ENCODE results near the gene ALKBH8.

DNA sequence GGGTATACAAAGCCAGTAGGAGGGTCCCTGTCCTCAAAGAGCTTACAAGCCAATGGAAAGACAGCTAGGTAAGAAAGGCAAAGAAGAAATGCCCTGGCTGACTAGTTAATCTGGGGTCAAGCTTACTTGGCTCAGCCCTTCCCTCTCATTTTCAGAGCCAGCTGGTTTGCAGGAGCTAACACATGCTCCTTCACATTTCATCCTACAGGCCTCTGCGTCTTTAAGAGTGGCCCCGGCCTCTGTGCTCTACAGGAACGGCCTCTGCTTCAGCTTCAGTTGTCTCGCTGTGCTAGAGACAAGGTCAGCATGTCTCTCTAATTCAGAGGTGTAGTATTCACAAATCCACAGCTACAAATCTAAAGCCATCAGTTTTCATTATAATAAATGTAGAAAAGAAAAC, 15.2 kb downstream of the ALKBH8 start:
- TF ChIP-seq, protein P1, sequence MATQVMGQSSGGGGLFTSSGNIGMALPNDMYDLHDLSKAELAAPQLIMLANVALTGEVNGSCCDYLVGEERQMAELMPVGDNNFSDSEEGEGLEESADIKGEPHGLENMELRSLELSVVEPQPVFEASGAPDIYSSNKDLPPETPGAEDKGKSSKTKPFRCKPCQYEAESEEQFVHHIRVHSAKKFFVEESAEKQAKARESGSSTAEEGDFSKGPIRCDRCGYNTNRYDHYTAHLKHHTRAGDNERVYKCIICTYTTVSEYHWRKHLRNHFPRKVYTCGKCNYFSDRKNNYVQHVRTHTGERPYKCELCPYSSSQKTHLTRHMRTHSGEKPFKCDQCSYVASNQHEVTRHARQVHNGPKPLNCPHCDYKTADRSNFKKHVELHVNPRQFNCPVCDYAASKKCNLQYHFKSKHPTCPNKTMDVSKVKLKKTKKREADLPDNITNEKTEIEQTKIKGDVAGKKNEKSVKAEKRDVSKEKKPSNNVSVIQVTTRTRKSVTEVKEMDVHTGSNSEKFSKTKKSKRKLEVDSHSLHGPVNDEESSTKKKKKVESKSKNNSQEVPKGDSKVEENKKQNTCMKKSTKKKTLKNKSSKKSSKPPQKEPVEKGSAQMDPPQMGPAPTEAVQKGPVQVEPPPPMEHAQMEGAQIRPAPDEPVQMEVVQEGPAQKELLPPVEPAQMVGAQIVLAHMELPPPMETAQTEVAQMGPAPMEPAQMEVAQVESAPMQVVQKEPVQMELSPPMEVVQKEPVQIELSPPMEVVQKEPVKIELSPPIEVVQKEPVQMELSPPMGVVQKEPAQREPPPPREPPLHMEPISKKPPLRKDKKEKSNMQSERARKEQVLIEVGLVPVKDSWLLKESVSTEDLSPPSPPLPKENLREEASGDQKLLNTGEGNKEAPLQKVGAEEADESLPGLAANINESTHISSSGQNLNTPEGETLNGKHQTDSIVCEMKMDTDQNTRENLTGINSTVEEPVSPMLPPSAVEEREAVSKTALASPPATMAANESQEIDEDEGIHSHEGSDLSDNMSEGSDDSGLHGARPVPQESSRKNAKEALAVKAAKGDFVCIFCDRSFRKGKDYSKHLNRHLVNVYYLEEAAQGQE (IDR thresholded peaks at IDR 0.05), result no peak
- TF ChIP-seq, protein P2, sequence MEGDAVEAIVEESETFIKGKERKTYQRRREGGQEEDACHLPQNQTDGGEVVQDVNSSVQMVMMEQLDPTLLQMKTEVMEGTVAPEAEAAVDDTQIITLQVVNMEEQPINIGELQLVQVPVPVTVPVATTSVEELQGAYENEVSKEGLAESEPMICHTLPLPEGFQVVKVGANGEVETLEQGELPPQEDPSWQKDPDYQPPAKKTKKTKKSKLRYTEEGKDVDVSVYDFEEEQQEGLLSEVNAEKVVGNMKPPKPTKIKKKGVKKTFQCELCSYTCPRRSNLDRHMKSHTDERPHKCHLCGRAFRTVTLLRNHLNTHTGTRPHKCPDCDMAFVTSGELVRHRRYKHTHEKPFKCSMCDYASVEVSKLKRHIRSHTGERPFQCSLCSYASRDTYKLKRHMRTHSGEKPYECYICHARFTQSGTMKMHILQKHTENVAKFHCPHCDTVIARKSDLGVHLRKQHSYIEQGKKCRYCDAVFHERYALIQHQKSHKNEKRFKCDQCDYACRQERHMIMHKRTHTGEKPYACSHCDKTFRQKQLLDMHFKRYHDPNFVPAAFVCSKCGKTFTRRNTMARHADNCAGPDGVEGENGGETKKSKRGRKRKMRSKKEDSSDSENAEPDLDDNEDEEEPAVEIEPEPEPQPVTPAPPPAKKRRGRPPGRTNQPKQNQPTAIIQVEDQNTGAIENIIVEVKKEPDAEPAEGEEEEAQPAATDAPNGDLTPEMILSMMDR (IDR thresholded peaks at IDR 0.05; ENCODE audit: low read depth, low read length, missing input control), result no peak
- no peak for TF ChIP-seq YY1 (IDR thresholded peaks at IDR 0.05)
- no peak for TF ChIP-seq TAF1 (conservative IDR thresholded peaks at IDR 0.05)
- TF ChIP-seq JUND (IDR thresholded peaks at IDR 0.05), result no peak
- TF ChIP-seq RXRA (IDR thresholded peaks at IDR 0.05), result no peak
- TF ChIP-seq SP1 (IDR thresholded peaks at IDR 0.05), result no peak
- no peak for TF ChIP-seq HNF4A (conservative IDR thresholded peaks at IDR 0.05)
- TF ChIP-seq GABPA (IDR thresholded peaks at IDR 0.05 in 1 of 2, conservative IDR thresholded peaks at IDR 0.05 in 1 of 2), result no peak
- TF ChIP-seq, protein P3, sequence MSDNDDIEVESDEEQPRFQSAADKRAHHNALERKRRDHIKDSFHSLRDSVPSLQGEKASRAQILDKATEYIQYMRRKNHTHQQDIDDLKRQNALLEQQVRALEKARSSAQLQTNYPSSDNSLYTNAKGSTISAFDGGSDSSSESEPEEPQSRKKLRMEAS (IDR thresholded peaks at IDR 0.05), result no peak
- TF ChIP-seq ZBTB33 (IDR thresholded peaks at IDR 0.05), result no peak
- TF ChIP-seq, protein P4, sequence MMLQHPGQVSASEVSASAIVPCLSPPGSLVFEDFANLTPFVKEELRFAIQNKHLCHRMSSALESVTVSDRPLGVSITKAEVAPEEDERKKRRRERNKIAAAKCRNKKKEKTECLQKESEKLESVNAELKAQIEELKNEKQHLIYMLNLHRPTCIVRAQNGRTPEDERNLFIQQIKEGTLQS (IDR thresholded peaks at IDR 0.05), result no peak
- no peak for TF ChIP-seq RAD21 (IDR thresholded peaks at IDR 0.05)
